NCI-H460 (cell line): ENCODE results near the gene KLHL20. TPM values are rescaled to one million over a fixed set of nuclear protein-coding genes. Genes with fewer than 3 reads are reported as not detected.
"Not testable (repeated sequence)": the region's sequence is repeated elsewhere in the genome, so short reads cannot be mapped to it uniquely, and the experiment has no call there.

Experiments used
- DNase-seq: peaks from one replicate; pipeline ENCODE4 v3.0.0-alpha.2; 2016; ENCODE audit warnings: low read depth; ENCODE audit errors: extremely low read depth
- polyA plus RNA-seq: library from polyadenylated mRNA; depleted of rRNA; stranded (reverse); fragments of >200 nt; gene quantifications from 2 replicates; pipeline ENCODE4 v1.2.3, GENCODE V29; 2014; cell fraction: nucleus; rRNA removed
- total RNA-seq: library from RNA; depleted of rRNA; stranded (reverse); fragments of >200 nt; shearing (Covaris generic); gene quantifications from 2 replicates; pipeline ENCODE4 v1.2.3, GENCODE V29; 2014; rRNA removed

Gene KLHL20, protein sequence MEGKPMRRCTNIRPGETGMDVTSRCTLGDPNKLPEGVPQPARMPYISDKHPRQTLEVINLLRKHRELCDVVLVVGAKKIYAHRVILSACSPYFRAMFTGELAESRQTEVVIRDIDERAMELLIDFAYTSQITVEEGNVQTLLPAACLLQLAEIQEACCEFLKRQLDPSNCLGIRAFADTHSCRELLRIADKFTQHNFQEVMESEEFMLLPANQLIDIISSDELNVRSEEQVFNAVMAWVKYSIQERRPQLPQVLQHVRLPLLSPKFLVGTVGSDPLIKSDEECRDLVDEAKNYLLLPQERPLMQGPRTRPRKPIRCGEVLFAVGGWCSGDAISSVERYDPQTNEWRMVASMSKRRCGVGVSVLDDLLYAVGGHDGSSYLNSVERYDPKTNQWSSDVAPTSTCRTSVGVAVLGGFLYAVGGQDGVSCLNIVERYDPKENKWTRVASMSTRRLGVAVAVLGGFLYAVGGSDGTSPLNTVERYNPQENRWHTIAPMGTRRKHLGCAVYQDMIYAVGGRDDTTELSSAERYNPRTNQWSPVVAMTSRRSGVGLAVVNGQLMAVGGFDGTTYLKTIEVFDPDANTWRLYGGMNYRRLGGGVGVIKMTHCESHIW
- total RNA-seq: 30.1 and 30.5 TPM in 2 replicates
- polyA plus RNA-seq: 26.8 and 44.3 TPM in 2 replicates

DNA sequence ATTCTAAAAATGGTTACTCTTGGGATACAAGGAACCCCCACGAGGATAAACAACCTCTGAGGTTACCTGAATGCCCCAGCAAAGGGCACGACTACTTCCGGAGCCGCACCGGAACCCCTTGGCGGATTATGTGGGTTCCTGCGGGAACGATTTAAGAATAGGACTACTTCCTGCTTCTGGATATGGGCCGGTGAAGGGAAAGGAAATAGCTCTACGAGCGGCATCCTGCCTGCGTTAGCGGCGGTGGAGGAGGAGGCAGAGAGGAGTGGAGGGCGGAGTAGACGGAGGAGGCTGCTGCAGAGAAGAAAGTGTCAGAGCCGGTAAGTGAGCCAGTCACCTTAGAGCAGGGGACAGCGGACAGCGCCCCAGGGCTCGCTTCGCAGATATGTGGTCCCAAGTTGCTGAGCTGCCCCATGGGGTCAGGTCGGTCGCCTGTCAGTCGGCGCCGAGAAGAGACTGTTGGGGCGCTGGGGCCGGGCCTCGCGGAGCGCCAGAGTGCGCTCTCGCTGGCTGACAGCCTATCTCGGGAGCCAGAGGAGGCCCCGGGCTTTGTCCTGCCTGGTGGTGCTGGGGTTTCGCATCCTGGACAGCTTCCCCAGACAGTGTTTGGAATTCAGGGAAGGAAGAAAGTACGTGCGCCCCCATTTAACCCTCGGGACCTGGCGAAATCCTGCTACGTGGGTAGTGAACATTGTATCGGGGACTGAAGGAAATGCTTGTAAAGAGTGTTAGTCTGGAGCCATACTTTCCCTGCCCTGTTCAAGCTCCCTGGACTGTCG lies at the start of gene KLHL20:
TSS of gene KLHL20 (plus strand) at position 223 of the 779 bp plus-strand sequence. CDS start 1,063 bp downstream, outside the sequence.
- DNase-seq: peak; percentile 92

DNA sequence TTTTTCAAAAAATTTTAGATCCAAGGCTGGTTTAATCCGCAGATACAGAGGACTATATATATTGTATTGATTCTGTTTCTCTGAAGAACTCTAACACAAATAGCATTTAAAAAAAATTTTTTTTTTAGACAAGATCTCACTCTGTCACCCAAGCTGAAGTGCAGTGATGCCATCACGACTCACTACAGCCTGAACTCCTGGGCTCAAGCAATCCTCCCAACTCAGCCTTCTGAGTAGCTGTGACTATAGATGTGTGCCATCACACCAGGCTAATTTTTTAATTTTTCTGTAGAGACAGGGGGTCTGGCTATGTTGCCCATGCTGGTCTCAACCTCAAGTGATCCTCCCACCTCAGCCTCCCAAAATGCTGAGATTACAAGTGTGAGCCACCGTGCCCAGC lies 48.1 kb upstream of the KLHL20 start:
- DNase-seq: no peak

- DNase-seq: peak; percentile 13
Observed at GRCh38 chr1:173669491-173669941, 45.3 kb upstream of the KLHL20 start, which contains the start of gene ANKRD45. Gene ANKRD45, minus strand, starts transcription at chr1:173669851. Its CDS starts 10,433 bp downstream, at chr1:173659418.

GRCh38 chr1:173674496-173674895 lies 40.3 kb upstream of the KLHL20 start:
- not testable (repeated sequence) for DNase-seq

DNA sequence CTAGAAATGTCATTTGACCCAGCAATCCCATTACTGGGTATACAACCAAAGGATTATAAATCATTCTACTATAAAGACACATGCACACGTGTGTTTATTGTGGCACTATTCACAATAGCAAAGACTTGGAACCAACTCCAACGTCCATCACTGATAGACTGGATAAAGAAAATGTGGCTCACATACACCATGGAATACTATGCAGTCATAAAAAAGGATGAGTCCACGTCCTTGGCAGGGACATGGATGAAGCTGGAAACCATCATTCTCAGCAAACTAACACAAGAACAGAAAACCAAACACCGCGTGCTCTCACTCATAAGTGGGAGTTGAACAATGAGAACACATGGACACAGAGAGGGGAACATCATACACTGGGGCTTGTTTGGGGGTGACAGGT lies 34.6 kb upstream of the KLHL20 start:
- not testable (repeated sequence) for DNase-seq

DNA sequence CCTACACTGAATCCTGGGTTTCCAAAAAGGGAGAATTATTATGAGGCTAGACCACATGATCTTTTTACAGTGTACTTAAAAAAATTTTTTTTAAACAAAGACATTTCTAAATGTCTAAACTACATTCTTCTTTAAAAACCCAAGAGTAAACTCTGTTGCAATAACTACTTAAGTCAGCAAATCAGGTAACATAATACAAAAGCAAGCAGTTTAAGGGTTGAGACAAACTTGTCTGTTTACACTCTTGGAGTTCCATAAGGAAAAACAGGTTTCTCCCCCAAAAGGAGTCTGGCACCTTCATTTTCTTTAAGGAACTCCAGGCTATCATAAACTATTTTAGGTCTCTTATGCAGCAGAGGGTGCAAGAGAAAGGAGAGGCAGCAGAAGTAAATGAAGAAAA lies 32.6 kb upstream of the KLHL20 start:
- no peak for DNase-seq

DNA sequence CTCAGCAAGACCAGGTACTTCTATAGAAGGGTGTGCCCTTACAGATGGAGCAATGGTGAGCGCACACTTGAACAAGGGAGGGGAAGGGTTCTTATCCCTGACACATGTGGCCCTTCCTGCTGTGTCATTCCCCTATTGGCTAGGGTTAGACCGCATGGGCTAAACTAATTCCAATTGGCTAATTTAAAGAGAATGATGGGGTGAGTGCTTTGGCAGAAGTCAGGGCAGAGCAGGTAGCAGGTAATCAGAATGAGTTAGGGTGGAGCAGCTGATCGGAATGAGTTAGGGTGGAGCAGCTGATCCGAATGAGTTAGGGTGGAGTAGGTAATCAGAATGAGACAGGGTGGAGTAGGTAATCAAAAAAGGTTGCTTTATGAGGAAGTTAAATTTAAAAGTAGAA lies 30.9 kb upstream of the KLHL20 start:
- DNase-seq: not testable (repeated sequence)

GRCh38 chr1:173685121-173685520 lies 29.7 kb upstream of the KLHL20 start:
- not testable (repeated sequence) for DNase-seq

DNA sequence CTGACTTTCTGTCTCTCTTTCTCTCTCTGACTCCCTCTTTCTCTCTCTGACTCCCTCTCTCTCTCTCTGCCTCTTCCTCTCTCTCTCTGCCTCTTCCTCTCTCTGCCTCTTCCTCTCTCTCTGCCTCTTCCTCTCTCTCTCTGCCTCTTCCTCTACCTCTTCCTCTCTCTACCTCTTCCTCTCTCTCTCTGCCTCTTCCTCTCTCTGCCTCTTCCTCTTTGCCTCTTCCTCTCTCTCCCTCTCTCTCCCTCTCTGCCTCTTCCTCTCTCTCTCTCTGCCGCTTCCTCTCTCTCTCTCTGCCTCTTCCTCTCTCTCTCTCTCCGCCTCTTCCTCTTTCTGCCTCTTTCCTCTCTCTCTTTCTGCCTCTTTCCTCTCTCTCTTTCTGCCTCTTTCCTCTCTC lies 26.5 kb upstream of the KLHL20 start:
- DNase-seq: no peak

DNA sequence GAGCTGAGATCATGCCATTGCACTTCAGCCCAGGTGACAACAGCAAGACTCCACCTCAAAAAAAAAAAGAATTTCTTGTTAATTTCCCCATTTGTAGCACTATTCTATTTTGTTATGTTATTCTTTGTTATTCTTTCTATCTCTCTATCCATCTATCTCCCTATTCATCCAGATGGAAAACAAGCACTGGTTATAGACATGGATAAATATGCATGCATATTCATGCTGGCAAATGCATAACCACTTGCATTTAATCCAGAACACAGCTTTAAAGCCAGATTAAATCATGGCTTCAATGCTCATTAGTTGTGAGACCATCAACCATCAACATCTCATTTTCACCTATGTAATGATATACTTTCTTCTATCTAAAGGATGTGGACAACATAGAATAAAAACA lies 21.5 kb upstream of the KLHL20 start:
- DNase-seq: no peak

DNA sequence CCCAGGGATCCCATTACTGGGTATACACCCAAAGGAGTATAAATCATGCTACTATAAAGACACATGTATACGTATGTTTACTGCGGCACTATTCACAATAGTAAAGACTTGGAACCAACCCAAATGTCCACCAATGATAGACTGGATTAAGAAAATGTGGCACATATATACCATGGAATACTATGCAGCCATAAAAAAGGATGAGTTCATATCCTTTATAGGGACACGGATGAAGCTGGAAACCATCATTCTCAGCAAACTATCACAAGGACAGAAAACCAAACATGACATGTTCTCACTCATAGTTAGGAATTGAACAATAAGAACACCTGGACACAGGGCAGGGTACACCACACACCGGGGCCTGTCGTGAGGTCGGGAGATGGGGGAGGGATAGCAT lies 13.5 kb upstream of the KLHL20 start:
- DNase-seq: not testable (repeated sequence)

DNA sequence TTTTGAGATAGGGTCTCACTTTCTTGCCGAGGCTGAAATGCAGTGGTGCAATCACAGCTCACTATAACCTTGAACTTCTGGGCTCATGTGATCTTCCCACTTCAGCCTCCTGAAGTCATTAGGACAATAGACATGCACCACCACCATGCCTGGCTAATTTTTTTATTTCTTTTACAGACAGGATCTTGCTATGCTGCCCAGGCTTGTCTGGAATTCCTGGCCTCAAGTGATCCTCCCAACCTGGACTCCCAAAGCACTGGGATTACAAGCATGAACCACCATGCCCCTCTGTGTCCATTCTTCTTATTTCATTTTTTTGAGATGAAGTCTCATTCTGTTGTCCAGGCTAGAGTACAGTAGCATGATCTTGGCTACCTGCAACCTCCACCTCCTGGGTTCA lies 12.0 kb upstream of the KLHL20 start:
- DNase-seq: no peak

- no peak for DNase-seq
Observed at GRCh38 chr1:173705117-173705516, 9.7 kb upstream of the KLHL20 start.

- no peak for DNase-seq
Observed at GRCh38 chr1:173708787-173709186, 6.0 kb upstream of the KLHL20 start.

DNA sequence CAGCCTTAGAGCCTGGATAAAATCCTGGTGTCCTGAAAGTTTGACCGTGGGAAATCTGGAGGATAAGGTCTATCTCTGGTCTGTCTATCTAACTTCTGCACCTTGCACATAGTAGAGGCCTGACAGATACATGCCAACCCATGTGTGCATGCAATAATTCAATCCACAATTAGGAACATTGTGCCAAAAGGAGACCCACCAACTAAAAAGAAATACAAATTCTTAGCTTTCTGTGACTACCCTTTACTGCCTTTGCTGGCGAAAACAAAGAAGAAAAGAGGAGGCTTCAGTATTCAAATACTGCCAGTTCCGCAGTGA lies 381 bp upstream of the KLHL20 start:
- peak; percentile 1 for DNase-seq

- DNase-seq: no peak
Observed at GRCh38 chr1:173715538-173715844, 710 bp downstream of the KLHL20 start.

DNA sequence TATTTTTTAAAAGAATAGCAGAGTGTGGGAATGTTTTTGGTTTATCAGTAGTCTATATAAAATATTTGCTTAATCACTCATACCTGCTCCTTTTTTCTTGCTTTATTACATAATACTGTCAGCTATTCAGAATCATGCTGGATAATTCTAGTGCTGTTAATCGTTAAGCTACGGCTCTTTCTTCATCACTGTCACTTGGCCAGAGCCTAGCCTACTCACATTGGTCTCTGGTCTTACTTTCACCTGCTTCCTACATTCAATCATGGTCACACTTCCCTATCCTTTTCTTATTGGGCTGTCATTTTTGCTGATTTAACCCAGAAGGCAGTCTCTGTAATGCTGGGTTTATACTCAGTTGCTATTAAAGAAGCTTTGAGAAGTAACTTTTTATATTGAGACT lies 2.5 kb downstream of the KLHL20 start:
- DNase-seq: no peak

- DNase-seq: not testable (repeated sequence)
Observed at GRCh38 chr1:173731331-173731730, 16.6 kb downstream of the KLHL20 start.

- DNase-seq: no peak
Observed at GRCh38 chr1:173733912-173734311, 19.1 kb downstream of the KLHL20 start.

DNA sequence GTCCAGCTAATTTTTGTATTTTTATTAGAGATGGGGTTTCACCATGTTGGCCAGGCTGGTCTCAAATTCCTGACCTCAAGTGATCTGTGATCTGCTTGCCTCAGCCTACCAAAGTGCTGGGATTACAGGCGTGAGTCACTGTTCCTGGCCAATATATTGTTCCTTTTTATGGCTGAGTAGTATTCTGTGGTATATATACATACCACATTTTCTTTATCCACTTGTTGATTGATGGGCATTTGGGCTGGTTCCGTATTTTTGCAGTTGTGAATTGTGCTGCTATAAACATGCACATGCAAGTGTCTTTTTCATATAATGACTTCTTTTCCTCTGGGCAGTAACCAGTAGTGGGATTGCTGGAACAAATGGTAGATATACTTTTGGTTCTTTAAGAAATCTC lies 21.3 kb downstream of the KLHL20 start:
- not testable (repeated sequence) for DNase-seq

- no peak for DNase-seq
Observed at GRCh38 chr1:173742203-173742886, 27.6 kb downstream of the KLHL20 start.
